Keratinocyte (primary cell): ENCODE results near the gene GCM1.

ENCODE experiments used
- CTCF ChIP-seq, 3 experiments: IDR thresholded peaks in 1 of 3; conservative IDR thresholded peaks in 1 of 3; optimal IDR thresholded peaks in 1 of 3; 2 replicates in 2 of 3; 3 replicates in 1 of 3; pipeline versions ENCODE3 to v1.5.1; 2011; ENCODE audit warnings: low read length in 3 of 3, mild to moderate bottlenecking in 3 of 3, moderate library complexity in 2 of 3, control low read depth in 1 of 3, inconsistent platforms in 1 of 3; ENCODE audit not compliant: insufficient read depth in 2 of 3; ENCODE audit errors: extremely low read depth in 1 of 3
- EZH2 ChIP-seq: IDR thresholded peaks from one replicate; pipeline ENCODE4 v1.6.1; 2012; ENCODE audit warnings: inconsistent platforms, mild to moderate bottlenecking, low read length, moderate library complexity

DNA sequence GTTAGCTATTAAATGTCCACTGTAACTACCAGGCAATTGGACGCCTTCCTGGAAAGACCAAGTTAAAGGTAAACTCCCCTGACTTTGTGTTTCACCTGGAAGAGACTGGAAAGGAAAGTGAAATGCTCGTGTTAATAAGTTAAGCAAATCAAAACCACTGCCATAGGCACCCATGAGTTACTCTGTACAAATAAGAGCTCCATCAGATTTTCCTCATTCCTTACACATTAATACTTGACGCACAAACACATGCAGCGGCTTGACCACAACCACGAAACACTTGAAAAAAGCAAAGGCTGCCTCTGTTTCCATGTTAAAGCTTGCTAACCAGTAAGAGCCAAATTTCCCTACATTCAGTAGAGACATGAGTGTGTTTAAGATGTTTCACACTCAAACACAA is 19.8 kb downstream of the GCM1 start:
- TF ChIP-seq CTCF (optimal IDR thresholded peaks at IDR 0.05 in 1 of 3, IDR thresholded peaks at IDR 0.05 in 1 of 3, conservative IDR thresholded peaks at IDR 0.05 in 1 of 3; ENCODE audit: extremely low read depth in 1 of 3, insufficient read depth in 2 of 3, low read length in 3 of 3) (no peak), EZH2 (no peak)
